ENCODE results near the gene NXF1.

The NXF1 gene

DNA sequence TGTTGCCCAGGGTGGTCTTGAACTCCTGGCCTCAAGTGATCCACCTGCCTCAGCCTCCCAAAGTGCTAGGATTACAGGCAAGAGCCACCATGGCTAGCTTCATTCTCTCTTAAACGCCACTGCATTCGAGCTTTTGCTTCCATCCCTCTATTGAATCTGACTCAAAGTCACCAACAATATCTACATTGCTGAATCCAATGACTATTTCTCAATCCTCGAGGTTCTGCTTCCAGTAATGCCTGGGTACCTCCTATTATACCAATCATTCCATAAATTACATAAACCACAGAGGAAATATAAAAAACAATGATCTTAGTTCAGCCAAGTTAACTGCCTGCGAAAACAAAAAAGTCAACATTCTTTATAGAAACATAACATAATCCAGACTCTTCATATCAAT lies 11.9 kb upstream of the NXF1 start:
- TF ChIP-seq JUND (IDR thresholded peaks at IDR 0.05; ENCODE audit: low read depth), result no peak
- DNase-seq (ENCODE audit: low read depth in 1 of 2, low spot score in 1 of 2), result no peak
- in situ Hi-C loops (cut with HindIII; ENCODE audit: low pct_unique_long_range_greater_than_20kb, low sequenced_read_pairs), result no loop called here

DNA sequence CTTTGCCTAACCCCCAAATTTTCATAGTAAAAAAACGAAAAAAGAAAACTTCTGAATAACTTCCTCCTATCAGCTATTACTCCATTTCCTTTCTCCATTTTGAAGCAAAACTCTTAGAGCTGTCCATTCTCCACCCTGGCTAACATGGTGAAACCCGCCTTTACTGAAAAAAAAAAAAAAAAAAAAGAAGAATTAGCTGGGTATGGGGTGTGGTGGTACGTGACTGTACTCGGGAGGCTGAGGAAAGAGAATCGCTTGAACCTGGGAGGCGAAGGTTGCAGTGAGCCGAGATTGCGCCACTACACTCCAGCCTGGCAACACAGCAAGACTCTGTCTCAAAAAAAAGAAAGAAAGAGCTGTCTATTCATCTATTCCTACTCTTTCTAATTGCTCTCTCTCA lies 11.3 kb upstream of the NXF1 start:
- DNase-seq (ENCODE audit: low read depth in 1 of 2, low spot score in 1 of 2), result no peak
- in situ Hi-C loops (cut with HindIII; ENCODE audit: low pct_unique_long_range_greater_than_20kb, low sequenced_read_pairs), result no loop called here

DNA sequence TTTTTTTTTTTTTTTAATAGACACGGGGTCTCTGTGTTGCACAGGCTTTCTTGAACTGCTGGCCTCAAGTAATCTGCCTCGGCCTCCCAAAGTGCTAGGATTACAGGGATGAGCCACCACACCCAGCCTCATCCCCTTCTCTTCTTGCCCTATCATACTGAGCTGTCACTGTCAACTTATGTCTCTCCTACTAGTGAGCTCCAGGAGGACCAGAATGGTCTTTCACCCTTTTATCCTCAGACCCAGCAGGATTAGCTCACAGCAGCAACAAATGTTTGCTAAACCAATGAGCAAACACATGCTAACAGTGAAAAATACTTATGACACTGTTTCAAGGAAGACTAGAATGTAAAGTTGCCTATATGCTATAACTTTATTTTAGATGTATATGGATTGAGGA lies 6.4 kb upstream of the NXF1 start:
- in situ Hi-C loops (cut with HindIII; ENCODE audit: low pct_unique_long_range_greater_than_20kb, low sequenced_read_pairs), result no loop called here
- TF ChIP-seq JUND (IDR thresholded peaks at IDR 0.05; ENCODE audit: low read depth), result no peak
- no peak for DNase-seq (ENCODE audit: low read depth in 1 of 2, low spot score in 1 of 2)

More for the DNA sequence above, 11.3 kb upstream of the NXF1 start:
- TF ChIP-seq JUND (IDR thresholded peaks at IDR 0.05; ENCODE audit: low read depth), result no peak

DNA sequence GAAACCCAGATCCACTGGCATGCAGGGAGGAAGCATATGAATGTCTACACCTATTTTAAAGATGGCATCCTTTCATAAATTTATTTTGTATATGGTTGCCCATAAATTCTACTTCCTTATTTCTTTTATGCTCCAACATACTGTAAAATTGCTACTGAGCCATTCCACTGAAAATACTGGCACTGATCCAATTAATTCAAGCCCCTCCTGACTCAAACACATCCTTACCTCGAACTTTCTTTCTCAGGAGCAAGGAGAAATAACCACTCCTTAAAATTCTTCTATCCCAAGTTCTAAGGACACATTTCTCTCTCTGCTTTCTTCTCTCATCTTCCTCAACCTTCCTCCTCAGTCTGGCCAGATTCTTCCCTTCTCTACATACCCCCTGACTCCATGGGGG lies 5.5 kb upstream of the NXF1 start:
- in situ Hi-C loops (cut with HindIII; ENCODE audit: low pct_unique_long_range_greater_than_20kb, low sequenced_read_pairs), result no loop called here
- DNase-seq (ENCODE audit: low read depth in 1 of 2, low spot score in 1 of 2), result no peak
- no peak for TF ChIP-seq JUND (IDR thresholded peaks at IDR 0.05; ENCODE audit: low read depth)

DNA sequence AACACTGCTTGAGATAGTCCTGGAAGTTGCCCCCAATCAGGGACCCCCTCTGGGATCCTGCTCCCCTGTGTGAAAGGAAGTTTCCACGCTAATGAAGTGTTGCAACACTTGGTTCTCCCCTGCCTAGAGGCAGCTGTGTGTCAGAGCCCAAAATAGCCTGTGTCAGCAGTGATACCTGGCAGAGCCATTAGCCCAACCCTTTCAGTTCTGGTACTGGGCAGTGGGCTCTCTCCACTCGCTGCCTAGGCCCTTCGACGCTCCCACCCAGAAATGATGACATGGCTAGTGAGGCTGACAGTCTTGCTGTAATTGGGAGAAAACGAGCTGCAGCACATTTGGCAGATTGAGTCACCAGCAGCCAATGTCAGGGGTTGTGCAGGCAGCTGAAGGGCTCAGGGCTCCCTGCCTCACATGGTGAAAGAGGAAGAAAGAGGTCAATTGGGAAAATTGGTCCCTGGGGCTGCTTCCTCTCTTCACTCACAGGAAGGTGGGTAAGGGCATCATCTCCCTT lies 1.4 kb upstream of the NXF1 start:
- no peak for TF ChIP-seq JUND (IDR thresholded peaks at IDR 0.05; ENCODE audit: low read depth)
- in situ Hi-C loops (cut with HindIII; ENCODE audit: low pct_unique_long_range_greater_than_20kb, low sequenced_read_pairs), result no loop called here
- no peak for DNase-seq (ENCODE audit: low read depth in 1 of 2, low spot score in 1 of 2)

DNA sequence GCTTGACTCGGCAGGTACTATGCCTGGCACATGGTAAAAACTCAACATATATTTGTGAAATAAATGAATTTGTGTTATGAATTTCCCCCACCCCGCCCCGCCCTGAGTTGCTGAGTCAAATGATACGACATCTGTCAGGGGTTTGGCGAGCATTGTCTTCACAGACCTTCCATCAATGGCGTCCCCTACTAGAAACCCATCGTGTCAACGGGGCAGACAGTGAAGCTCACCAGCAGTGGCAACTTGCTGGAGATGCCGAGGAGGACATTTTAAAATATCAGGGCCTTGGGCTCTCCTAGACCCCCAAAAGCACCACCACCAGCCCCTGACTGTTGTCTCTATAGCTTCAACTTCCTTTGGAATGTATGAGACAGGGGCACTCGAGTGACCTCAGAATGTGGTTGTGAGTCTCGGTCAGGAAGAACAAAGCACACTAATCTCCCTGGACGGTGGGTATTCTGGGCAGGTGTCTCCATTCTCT lies 761 bp upstream of the NXF1 start:
- no peak for TF ChIP-seq JUND (IDR thresholded peaks at IDR 0.05; ENCODE audit: low read depth)
- DNase-seq (ENCODE audit: low read depth in 1 of 2, low spot score in 1 of 2), result no peak
- in situ Hi-C loops (cut with HindIII; ENCODE audit: low pct_unique_long_range_greater_than_20kb, low sequenced_read_pairs), result no loop called here

DNA sequence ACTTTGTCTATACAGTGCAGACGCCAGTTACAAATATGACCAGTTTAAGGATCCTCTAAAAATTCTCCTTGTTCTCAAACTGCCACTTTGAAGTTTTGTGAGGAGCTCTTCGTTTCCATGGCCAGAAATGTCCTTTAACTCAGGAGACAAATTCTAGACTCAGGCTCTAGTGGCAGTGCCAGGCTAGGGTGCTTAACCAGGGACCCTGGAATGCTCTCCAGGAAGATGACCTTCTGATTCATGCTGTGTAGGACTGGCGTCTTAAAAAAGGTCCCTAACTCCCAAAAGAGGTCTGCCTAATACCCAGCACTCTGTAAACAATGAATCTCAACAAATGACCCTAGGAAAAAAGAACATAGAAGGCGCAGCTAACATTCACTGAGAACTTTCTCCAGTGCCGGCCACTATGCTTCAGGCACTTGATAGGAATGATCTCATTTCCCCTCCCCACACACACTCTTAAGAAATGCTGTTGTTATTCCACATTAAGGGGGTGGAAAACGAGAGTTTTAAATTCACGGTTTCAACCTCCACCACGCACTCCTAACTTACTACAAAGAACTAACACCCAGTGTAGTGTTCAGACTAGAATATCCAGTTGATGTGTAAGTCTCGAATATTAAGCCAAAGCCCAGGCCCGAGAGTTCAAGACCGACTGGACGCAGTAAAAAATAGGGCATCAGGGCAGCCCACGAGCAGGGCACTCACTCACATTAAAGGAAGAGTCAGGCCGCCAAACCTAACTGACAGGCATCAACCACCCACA lies 747 bp downstream of the NXF1 start:
- DNase-seq (ENCODE audit: low read depth in 1 of 2, low spot score in 1 of 2), result no peak
- in situ Hi-C loops (cut with HindIII; ENCODE audit: low pct_unique_long_range_greater_than_20kb, low sequenced_read_pairs), result no loop called here
- no peak for TF ChIP-seq JUND (IDR thresholded peaks at IDR 0.05; ENCODE audit: low read depth)

DNA sequence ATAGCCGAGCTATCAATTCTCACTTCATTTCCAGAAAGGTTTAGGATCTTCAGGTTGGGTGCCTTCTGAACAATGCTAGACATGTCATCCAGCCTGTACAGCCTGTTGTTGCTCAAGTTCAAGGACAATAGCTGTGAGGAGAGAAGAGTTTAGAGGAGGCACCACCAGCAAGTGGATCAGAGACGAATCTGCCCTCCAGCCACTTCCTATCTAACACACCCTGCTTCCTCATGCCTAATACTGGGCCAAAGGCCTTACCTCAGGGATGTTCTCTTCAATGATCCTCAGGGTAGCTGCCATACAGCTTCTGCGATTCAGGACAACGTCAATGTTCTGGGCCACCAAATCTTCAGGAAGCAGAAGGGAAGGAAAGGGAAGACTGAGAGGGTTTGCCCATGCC lies 4.2 kb downstream of the NXF1 start:
- TF ChIP-seq JUND (IDR thresholded peaks at IDR 0.05; ENCODE audit: low read depth), result no peak
- in situ Hi-C loops (cut with HindIII; ENCODE audit: low pct_unique_long_range_greater_than_20kb, low sequenced_read_pairs), result no loop called here
- no peak for DNase-seq (ENCODE audit: low read depth in 1 of 2, low spot score in 1 of 2)

DNA sequence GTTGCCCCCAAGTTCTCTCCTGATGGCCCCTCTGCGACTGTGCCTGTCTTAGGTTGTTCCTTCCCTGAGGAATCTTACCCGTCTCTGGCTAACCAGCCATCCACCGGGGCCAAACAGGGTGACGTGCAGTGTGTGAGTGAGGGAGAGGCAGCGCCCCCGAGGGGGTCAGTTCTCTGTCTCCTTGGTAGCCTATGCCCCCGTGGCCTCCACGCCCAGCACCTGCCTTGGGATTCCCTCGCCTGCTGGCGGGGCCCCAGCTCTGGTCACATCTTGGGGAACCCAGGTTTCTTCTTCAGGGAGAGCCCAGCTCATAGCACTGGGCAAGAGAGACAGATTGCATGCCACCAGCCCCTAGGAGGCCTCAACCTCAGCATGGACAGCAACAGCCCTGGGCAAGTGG lies 5.8 kb downstream of the NXF1 start:
- in situ Hi-C loops (cut with HindIII; ENCODE audit: low pct_unique_long_range_greater_than_20kb, low sequenced_read_pairs), result no loop called here
- TF ChIP-seq JUND (IDR thresholded peaks at IDR 0.05; ENCODE audit: low read depth), result no peak
- no peak for DNase-seq (ENCODE audit: low read depth in 1 of 2, low spot score in 1 of 2)

DNA sequence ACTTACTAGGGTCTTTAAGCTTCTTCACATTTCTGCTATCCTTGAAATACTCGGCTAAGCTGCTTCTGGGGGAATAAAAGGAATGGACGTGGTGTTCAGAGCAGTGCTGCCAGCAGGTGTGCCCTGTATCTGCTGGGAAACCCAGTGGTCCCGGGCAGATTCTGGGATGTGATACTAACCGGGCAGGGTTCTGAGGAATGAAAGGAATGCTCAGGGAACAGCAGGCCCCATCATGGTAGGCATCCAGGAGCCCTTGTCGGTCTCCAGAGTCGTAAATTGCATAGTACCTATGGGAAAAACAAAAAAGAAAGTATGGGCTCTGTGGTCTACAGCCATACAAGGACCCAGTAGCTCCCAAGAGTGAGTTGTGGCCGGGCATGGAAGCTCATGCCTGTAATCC lies 9.0 kb downstream of the NXF1 start:
- DNase-seq (ENCODE audit: low read depth in 1 of 2, low spot score in 1 of 2), result no peak
- TF ChIP-seq JUND (IDR thresholded peaks at IDR 0.05; ENCODE audit: low read depth), result no peak
- in situ Hi-C loops (cut with HindIII; ENCODE audit: low pct_unique_long_range_greater_than_20kb, low sequenced_read_pairs), result no loop called here

DNA sequence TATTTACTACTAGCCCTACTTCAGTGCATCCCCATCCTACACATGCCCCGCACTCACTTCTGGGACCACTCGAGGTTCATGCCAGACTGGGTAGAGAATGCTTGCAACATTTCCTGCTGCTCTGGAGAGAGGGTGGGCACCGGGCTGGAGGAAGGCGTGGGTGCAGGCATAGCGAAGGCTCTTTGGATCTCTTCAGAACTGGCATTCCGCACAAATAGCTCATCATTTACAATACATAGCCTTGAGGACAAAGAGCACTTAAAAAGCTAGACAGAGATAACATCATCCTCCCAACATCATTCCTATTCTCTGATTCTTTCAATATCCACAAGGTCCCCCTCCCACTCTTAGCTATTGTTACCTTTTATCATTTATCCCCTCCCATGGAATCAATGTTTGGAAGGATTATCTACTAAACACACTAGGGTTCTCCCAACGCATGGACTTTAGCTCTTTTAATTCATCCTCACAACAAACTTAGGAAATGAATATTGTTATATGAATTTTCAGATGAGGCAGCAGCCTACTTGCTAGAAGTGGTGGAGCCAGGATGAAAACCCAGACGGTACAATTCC lies 11.0 kb downstream of the NXF1 start:
- no peak for TF ChIP-seq JUND (IDR thresholded peaks at IDR 0.05; ENCODE audit: low read depth)
- in situ Hi-C loops (cut with HindIII; ENCODE audit: low pct_unique_long_range_greater_than_20kb, low sequenced_read_pairs), result no loop called here
- DNase-seq (ENCODE audit: low read depth in 1 of 2, low spot score in 1 of 2), result no peak

DNA sequence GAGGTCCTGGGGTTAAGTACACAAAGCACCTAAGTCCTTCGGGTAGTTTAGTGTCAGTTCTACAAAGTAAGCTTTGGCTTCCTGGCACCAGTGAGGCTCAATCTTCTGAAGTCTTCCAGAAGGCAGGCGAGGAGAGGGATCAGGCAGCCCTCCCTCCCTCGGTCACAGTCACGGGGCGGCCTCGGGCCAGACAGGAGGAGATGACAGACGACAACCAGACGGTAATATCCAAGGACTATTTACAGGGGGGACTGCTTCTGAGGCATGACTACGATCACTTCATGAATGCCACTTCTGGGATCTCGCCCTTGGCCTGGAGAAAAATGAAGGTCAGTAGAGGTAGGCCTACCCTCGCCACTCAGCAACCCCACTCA lies 13.1 kb downstream of the NXF1 start:
- in situ Hi-C loops (cut with HindIII; ENCODE audit: low pct_unique_long_range_greater_than_20kb, low sequenced_read_pairs), result no loop called here
- DNase-seq (ENCODE audit: low read depth in 1 of 2, low spot score in 1 of 2), result no peak
- TF ChIP-seq JUND (IDR thresholded peaks at IDR 0.05; ENCODE audit: low read depth), result no peak

DNA sequence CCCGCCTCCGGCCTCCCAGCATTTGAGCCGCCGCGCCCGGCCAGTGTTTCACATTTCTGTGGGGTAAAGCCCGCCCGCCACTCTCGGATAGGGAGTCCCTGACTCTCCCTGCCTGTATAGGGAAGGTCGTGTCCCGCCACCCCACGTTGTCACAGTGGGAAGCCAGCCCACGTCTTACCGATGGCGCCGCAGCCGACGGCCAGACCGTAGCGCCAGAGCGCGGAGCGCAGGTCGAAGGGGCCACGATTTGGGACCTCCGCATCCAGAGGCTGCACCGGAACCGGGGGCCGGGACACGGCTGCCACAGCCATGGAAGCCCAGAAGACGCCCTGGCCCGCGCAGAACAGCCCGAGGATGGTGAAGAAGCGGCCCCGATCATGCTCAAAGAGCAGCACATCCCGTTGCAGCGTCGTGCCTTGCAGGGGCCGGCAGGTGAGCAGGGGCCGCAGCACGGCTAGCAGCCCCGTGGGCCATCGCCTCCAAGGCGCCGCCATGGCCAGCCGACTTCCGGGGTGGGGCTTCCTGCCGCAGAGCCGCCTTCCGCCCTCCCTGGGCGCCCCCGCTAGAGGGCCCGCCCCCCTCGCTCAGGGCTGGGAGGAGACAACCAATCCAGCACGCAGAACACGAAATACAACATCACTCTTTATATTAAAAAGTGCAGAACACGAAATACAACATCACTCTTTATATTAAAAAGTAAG lies 13.6 kb downstream of the NXF1 start, which contains the start of gene TMEM223:
TMEM223 (minus strand) TSS at position 506 of the 701 bp plus-strand sequence; CDS start at position 494, 12 bp downstream.
- in situ Hi-C loops (cut with HindIII; ENCODE audit: low pct_unique_long_range_greater_than_20kb, low sequenced_read_pairs), result no loop called here
- TF ChIP-seq JUND (IDR thresholded peaks at IDR 0.05; ENCODE audit: low read depth), result no peak
- DNase-seq (ENCODE audit: low read depth in 1 of 2, low spot score in 1 of 2), result peak; percentile 79 to 92

All from T47D (cell line).